Esophagus squamous epithelium (tissue), 5 donors: ENCODE measurements around the gene KIR3DL2. TPM values are rescaled to one million over a fixed set of nuclear protein-coding genes. Genes with fewer than 3 reads are reported as not detected.
"Not testable (repeated sequence)": the region's sequence is repeated elsewhere in the genome, so short reads cannot be mapped to it uniquely, and the experiment has no call there.

Source experiments
- DNase-seq: peaks from one replicate; lab custom pipeline; 2025; lab: John Stamatoyannopoulos, UW
- H3K27ac ChIP-seq, 4 donors: fragments of 200-600 bp; sonication (generic); one replicate each; pipeline ENCODE4 v1.5.1; 2016 to 2019; ENCODE audit warnings: mild to moderate bottlenecking in 1 of 4
- H3K27me3 ChIP-seq, 4 donors: fragments of 200-600 bp; sonication (generic); 1 replicate in 3 of 4; 2 replicates in 1 of 4; pipeline versions ENCODE4 v1.5.1 to v1.6.0; 2017 to 2021; ENCODE audit warnings: antibody characterized with exemption in 1 of 4
- H3K36me3 ChIP-seq, 3 donors: fragments of 200-600 bp; sonication (generic); one replicate each; pipeline ENCODE4 v1.5.1; 2016 to 2019
- H3K4me1 ChIP-seq, 3 donors: fragments of 200-600 bp; sonication (generic); one replicate each; pipeline ENCODE4 v1.5.1; 2017 to 2019
- H3K4me3 ChIP-seq, 4 donors: fragments of 200-600 bp; sonication (generic); 1 replicate in 3 of 4; 2 replicates in 1 of 4; pipeline ENCODE4 v1.5.1; 2016 to 2019; ENCODE audit warnings: mild to moderate bottlenecking in 2 of 4, moderate library complexity in 1 of 4
- H3K9me3 ChIP-seq, 3 donors: fragments of 200-600 bp; sonication (generic); one replicate each; pipeline ENCODE4 v1.5.1; 2016 to 2019
- POLR2A ChIP-seq, 4 donors: fragments of 450-650 bp; IDR thresholded peaks; one replicate each; pipeline ENCODE4 v1.6.1; 2017; ENCODE audit warnings: antibody characterized with exemption in 4 of 4, mild to moderate bottlenecking in 4 of 4, moderate library complexity in 3 of 4
- WGBS, 2 donors: methylation state at CpG; one replicate each; pipeline ENCODE4 v1.1.5; 2018; 5-methylcytosine and 5-hydroxymethylcytosine counted together
- intact Hi-C: fragments of 100-400 bp; cut with DNase I; formaldehyde crosslinking; loops from one replicate; pipeline ENCODE4 v1.15.0; 2022
- small RNA-seq, 4 donors: library from RNA; depleted of rRNA; stranded (forward); fragments of <200 nt; gene quantifications; one replicate each; pipeline ENCODE3, GENCODE V24; 2016
- total RNA-seq, 4 donors: library from RNA; depleted of rRNA; stranded (reverse); fragments of >200 nt; gene quantifications; one replicate each; pipeline ENCODE4 v1.1.0, GENCODE V29; 2016
- TF ChIP-seq, protein P1 (sequence below), 6 experiments: fragments of 450-650 bp in 4 of 6; fragments of 200-600 bp in 2 of 6; sonication (generic) in 2 of 6; IDR thresholded peaks; one replicate each; pipeline ENCODE4 v1.5.1; 2016 to 2019; ENCODE audit warnings: antibody characterized with exemption in 6 of 6, mild to moderate bottlenecking in 4 of 6, moderate library complexity in 4 of 6
- donor health status: DM: yes; HTN: yes; CAD: no.

The KIR3DL2 gene
- total RNA-seq, 4 donors from 2014 or later = not detected

GRCh38 chr19:54906819-54907218 is 56.6 kb downstream of the KIR3DL2 start:
- Histone ChIP-seq H3K4me1 (no peaks in the 10 kb centered on the region), H3K9me3 (no peaks in the 10 kb centered on the region), H3K36me3 (no peaks in the 10 kb centered on the region), H3K27ac (no peak overlapping the region), H3K4me3 (no peak overlapping the region), H3K27me3 (no peaks in the 10 kb centered on the region)
- DNase-seq = no peak
- intact Hi-C loops = no loop called here
- 65 to 68% methylated on average over 7 of the region's 7 CpGs for WGBS, 2 donors
- TF ChIP-seq POLR2A (IDR thresholded peaks at IDR 0.05) = no peak
- TF ChIP-seq, protein P1, sequence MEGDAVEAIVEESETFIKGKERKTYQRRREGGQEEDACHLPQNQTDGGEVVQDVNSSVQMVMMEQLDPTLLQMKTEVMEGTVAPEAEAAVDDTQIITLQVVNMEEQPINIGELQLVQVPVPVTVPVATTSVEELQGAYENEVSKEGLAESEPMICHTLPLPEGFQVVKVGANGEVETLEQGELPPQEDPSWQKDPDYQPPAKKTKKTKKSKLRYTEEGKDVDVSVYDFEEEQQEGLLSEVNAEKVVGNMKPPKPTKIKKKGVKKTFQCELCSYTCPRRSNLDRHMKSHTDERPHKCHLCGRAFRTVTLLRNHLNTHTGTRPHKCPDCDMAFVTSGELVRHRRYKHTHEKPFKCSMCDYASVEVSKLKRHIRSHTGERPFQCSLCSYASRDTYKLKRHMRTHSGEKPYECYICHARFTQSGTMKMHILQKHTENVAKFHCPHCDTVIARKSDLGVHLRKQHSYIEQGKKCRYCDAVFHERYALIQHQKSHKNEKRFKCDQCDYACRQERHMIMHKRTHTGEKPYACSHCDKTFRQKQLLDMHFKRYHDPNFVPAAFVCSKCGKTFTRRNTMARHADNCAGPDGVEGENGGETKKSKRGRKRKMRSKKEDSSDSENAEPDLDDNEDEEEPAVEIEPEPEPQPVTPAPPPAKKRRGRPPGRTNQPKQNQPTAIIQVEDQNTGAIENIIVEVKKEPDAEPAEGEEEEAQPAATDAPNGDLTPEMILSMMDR (IDR thresholded peaks at IDR 0.05) = no peak

DNA sequence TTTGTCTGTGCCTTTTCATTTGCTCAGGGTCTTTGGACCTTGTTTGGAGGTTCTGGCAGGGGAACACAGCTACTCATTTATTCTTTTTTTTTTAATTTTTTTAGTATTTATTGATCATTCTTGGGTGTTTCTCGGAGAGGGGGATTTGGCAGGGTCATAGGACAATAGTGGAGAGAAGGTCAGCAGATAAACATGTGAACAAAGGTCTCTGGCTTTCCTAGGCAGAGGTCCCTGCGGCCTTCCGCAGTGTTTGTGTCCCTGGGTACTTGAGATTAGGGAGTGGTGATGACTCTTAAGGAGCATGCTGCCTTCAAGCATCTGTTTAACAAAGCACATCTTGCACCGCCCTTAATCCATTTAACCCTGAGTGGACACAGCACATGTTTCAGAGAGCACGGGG is 57.7 kb downstream of the KIR3DL2 start:
- H3K4me1 ChIP-seq, H3K36me3 ChIP-seq, H3K9me3 ChIP-seq, DNase-seq, H3K27me3 ChIP-seq, H3K4me3 ChIP-seq, H3K27ac ChIP-seq, intact Hi-C loops: not testable (repeated sequence)
- WGBS, 2 donors = 66 to 69% methylated on average over 2 to 4 of the region's 5 CpGs

Small RNA genes lying within 50 kb of the gene (small RNA-seq; reads per million reads assigned to genes)
- gene RNU6-222P = 0 to 0.30 (median 0) reads per million in 4 donors

Other genes with a start within 250 kb of the KIR3DL2 start
- 1 to 10 TPM in 2 of 4 donors, under 1 TPM in 1, not detected in 1; 0.75 to 2.3 (median 1.5) TPM for gene LILRB1, start 220.0 kb upstream of the KIR3DL2 start, total RNA-seq
- gene LILRB4, start 187.5 kb upstream of the KIR3DL2 start, total RNA-seq = 1 to 10 TPM in 3 of 4 donors, under 1 TPM in 1; 0.31 to 6.7 (median 2.5) TPM
- gene KIR3DL3, start 126.0 kb upstream of the KIR3DL2 start, total RNA-seq = not detected
- not detected for gene KIR2DL3, start 111.9 kb upstream of the KIR3DL2 start, total RNA-seq
- not detected for gene KIR2DL1, start 80.7 kb upstream of the KIR3DL2 start, total RNA-seq
- gene KIR2DL4, start 46.8 kb upstream of the KIR3DL2 start, total RNA-seq = not detected
- gene KIR3DL1, start 34.0 kb upstream of the KIR3DL2 start, total RNA-seq = not detected
- not detected for gene KIR2DS4, start 17.8 kb upstream of the KIR3DL2 start, total RNA-seq
- under 1 TPM in 2 of 4 donors, not detected in 2; 0.41 to 0.61 TPM for gene FCAR, start 23.8 kb downstream of the KIR3DL2 start, total RNA-seq
- not detected for gene NCR1, start 55.7 kb downstream of the KIR3DL2 start, total RNA-seq
- gene NLRP7, start 97.1 kb downstream of the KIR3DL2 start, total RNA-seq = not detected
- 10 to 100 TPM; 10.1 to 44.4 (median 17.5) TPM for gene NLRP2, start 115.9 kb downstream of the KIR3DL2 start, total RNA-seq
- gene GP6, start 187.8 kb downstream of the KIR3DL2 start, total RNA-seq = not detected
- 10 to 100 TPM; 32.2 to 68.0 (median 41.4) TPM for gene RDH13, start 212.7 kb downstream of the KIR3DL2 start, total RNA-seq
- 100 to 1,000 TPM; 151 to 341 (median 286) TPM for gene EPS8L1, start 225.4 kb downstream of the KIR3DL2 start, total RNA-seq